Panc1 (cell line): ENCODE results near the gene CNTN5. TPM values are rescaled to one million over a fixed set of nuclear protein-coding genes. Genes with fewer than 3 reads are reported as not detected.

Experiments
- ATAC-seq: fragments of 200-7000 bp; cut with Tn5 transposase; 2 replicates; pipeline ENCODE4 v1.9.1; 2020; ENCODE audit warnings: mild to moderate bottlenecking, moderate library complexity
- BruUV-seq: library from RNA; stranded (reverse); fragments of 400-500 nt; replicated peaks from 2 replicates; lab custom pipeline; 2021; lab: Mats Ljungman, UMichigan
- CTCF ChIA-PET: fragments of 300-600 bp; sonication (Branson Sonifier 250); formaldehyde crosslinking; loops from one replicate; lab custom pipeline; 2022; ENCODE audit warnings: antibody characterized with exemption; lab: Charles Lee
- POLR2A ChIA-PET: fragments of 300-600 bp; sonication (Branson Sonifier 250); formaldehyde crosslinking; loops from one replicate; lab custom pipeline; 2022; ENCODE audit warnings: antibody characterized with exemption; lab: Charles Lee
- DNase-seq: peaks from one replicate; pipeline ENCODE4 v3.0.0-alpha.2; 2010; ENCODE audit warnings: low read depth, low spot score
- H3K27ac ChIP-seq: 2 replicates; pipeline ENCODE4 v1.5.1; 2011; ENCODE audit warnings: mild to moderate bottlenecking, low read length, inconsistent platforms
- H3K27me3 ChIP-seq: fragments of 200-500 bp; sonication (Bioruptor generic); 2 replicates; pipeline ENCODE4 v1.6.0; 2014; ENCODE audit warnings: low read length, inconsistent platforms; ENCODE audit not compliant: control insufficient read depth, insufficient read depth
- H3K36me3 ChIP-seq: fragments of 200-500 bp; sonication (Bioruptor generic); 2 replicates; pipeline ENCODE4 v1.5.1; 2014; ENCODE audit warnings: inconsistent platforms, mild to moderate bottlenecking, low read length, moderate library complexity; ENCODE audit not compliant: control insufficient read depth, insufficient read depth
- H3K4me1 ChIP-seq: 2 replicates; pipeline ENCODE4 v1.5.1; 2011; ENCODE audit warnings: inconsistent platforms, mild to moderate bottlenecking, low read length, moderate library complexity; ENCODE audit not compliant: control insufficient read depth, insufficient read depth
- H3K4me3 ChIP-seq, 2 experiments: 2 replicates each; pipeline ENCODE4 v1.5.1; 2011 to 2012; ENCODE audit warnings: low read depth in 2 of 2, low read length in 2 of 2, mild to moderate bottlenecking in 2 of 2, inconsistent platforms in 1 of 2, moderate library complexity in 1 of 2
- H3K9me3 ChIP-seq: fragments of 200-500 bp; sonication (Bioruptor generic); 2 replicates; pipeline ENCODE4 v1.5.1; 2014; ENCODE audit warnings: low read depth, mild to moderate bottlenecking, inconsistent platforms, low read length, moderate library complexity; ENCODE audit not compliant: control insufficient read depth, insufficient read depth
- CTCF ChIP-seq: fragments of 450-650 bp; IDR thresholded peaks from 2 replicates; pipeline ENCODE4 v1.5.1; 2017; ENCODE audit warnings: mild to moderate bottlenecking
- POLR2AphosphoS5 ChIP-seq: IDR thresholded peaks from 2 replicates; pipeline ENCODE4 v1.6.1; 2012; ENCODE audit warnings: mild to moderate bottlenecking, low read depth, low read length, moderate library complexity
- SIN3A ChIP-seq: IDR thresholded peaks from 2 replicates; pipeline ENCODE4 v1.6.1; 2012; ENCODE audit warnings: low read depth, mild to moderate bottlenecking, low read length, moderate library complexity, borderline replicate concordance; ENCODE audit not compliant: insufficient read depth
- TCF7L2 ChIP-seq: IDR thresholded peaks from 2 replicates; pipeline ENCODE4 v1.6.1; 2011; ENCODE audit warnings: mild to moderate bottlenecking, low read depth, low read length, inconsistent platforms
- in situ Hi-C: cut with HindIII; loops from 2 replicates; pipeline ENCODE4 v1.10.0; 2016; ENCODE audit warnings: low sequenced_read_pairs, low pct_unique_long_range_greater_than_20kb
- intact Hi-C: fragments of 100-400 bp; cut with micrococcal nuclease; formaldehyde crosslinking; loops from one replicate; pipeline ENCODE4 v1.10.0; 2022; ENCODE audit not compliant: unreplicated experiment
- total RNA-seq: library from RNA; stranded (reverse); gene quantifications from one replicate; pipeline ENCODE4 v1.2.1, GENCODE V29; 2021; ENCODE audit not compliant: unreplicated experiment
- TF ChIP-seq, protein P1 (sequence below), 2 experiments: IDR thresholded peaks; 2 replicates each; pipeline ENCODE4 v1.6.1; 2011 to 2012; ENCODE audit warnings: low read depth in 2 of 2, control low read depth in 1 of 2, low read length in 1 of 2, mild to moderate bottlenecking in 1 of 2, moderate library complexity in 1 of 2; ENCODE audit not compliant: insufficient read depth in 1 of 2

Gene CNTN5
- total RNA-seq, 1 experiment from 2014 or later, result not detected

DNA sequence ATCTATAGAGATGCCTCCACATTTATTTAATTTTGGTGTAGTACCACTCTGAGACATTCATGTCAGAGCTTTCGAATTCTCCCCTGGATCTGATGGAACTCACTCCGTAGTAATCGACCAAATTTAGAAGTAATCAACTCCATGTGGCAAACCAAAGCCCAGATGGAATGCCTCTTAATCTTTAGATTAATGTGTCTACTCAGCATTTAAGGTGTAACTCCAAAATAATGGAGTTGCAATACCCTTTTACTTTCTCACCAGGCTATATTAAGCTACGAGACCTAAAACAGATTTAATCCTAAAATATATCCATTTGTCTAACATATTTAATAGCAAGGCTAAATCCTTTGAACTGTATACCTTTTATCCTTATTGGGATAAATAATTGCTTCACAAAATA is 473.3 kb downstream of the CNTN5 start:
- TF ChIP-seq TCF7L2 (no peak), POLR2AphosphoS5 (no peak), SIN3A (no peak), CTCF (no peak)
- TF ChIP-seq, protein P1, sequence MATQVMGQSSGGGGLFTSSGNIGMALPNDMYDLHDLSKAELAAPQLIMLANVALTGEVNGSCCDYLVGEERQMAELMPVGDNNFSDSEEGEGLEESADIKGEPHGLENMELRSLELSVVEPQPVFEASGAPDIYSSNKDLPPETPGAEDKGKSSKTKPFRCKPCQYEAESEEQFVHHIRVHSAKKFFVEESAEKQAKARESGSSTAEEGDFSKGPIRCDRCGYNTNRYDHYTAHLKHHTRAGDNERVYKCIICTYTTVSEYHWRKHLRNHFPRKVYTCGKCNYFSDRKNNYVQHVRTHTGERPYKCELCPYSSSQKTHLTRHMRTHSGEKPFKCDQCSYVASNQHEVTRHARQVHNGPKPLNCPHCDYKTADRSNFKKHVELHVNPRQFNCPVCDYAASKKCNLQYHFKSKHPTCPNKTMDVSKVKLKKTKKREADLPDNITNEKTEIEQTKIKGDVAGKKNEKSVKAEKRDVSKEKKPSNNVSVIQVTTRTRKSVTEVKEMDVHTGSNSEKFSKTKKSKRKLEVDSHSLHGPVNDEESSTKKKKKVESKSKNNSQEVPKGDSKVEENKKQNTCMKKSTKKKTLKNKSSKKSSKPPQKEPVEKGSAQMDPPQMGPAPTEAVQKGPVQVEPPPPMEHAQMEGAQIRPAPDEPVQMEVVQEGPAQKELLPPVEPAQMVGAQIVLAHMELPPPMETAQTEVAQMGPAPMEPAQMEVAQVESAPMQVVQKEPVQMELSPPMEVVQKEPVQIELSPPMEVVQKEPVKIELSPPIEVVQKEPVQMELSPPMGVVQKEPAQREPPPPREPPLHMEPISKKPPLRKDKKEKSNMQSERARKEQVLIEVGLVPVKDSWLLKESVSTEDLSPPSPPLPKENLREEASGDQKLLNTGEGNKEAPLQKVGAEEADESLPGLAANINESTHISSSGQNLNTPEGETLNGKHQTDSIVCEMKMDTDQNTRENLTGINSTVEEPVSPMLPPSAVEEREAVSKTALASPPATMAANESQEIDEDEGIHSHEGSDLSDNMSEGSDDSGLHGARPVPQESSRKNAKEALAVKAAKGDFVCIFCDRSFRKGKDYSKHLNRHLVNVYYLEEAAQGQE (IDR thresholded peaks at IDR 0.05; ENCODE audit: insufficient read depth in 1 of 2, low read depth in 2 of 2, low read length in 1 of 2), result no peak
- CTCF ChIA-PET, result no interaction called here
- Histone ChIP-seq H3K4me1 (no peaks in the 10 kb centered on the region), H3K9me3 (no peaks in the 10 kb centered on the region; the same call in 1 of the 2 replicates), H3K27ac (no peak overlapping the region), H3K27me3 (no peaks in the 10 kb centered on the region), H3K36me3 (no peaks in the 10 kb centered on the region), H3K4me3 (no peak overlapping the region)
- no peak for DNase-seq
- in situ Hi-C loops, result no loop called here
- ATAC-seq, result no peak
- intact Hi-C loops, result no loop called here
- BruUV-seq, result no TSS peak
- POLR2A ChIA-PET, result no interaction called here

- Histone ChIP-seq H3K4me1 (no peaks in the 10 kb centered on the region), H3K27me3 (no peaks in the 10 kb centered on the region), H3K9me3 (no peaks in the 10 kb centered on the region; the same call in 1 of the 2 replicates), H3K4me3 (no peak overlapping the region), H3K27ac (no peak overlapping the region), H3K36me3 (no peaks in the 10 kb centered on the region)
- DNase-seq, result no peak
- in situ Hi-C loops (no loop called here), intact Hi-C loops (no loop called here)
- no TSS peak for BruUV-seq
- ATAC-seq, result no peak
- TF ChIP-seq SIN3A, result no peak
- TF ChIP-seq POLR2AphosphoS5, result no peak
- TF ChIP-seq, protein P1 (IDR thresholded peaks at IDR 0.05; ENCODE audit: insufficient read depth in 1 of 2, low read depth in 2 of 2, low read length in 1 of 2), result no peak
- no peak for TF ChIP-seq TCF7L2
- TF ChIP-seq CTCF, result no peak
- ChIA-PET POLR2A (no interaction called here), CTCF (no interaction called here)
These were observed 480.9 kb downstream of the CNTN5 start for GRCh38 chr11:99501655-99502054.
